ENCODE results near the gene RPH3AL. TPM values are rescaled to one million over a fixed set of nuclear protein-coding genes. Genes with fewer than 3 reads are reported as not detected.

RPH3AL gene
- total RNA-seq, 1 donor from 2014 or later: 44.2 TPM

- no peaks in the 10 kb centered on the region for H3K9me3 ChIP-seq
- H3K27ac ChIP-seq: no peak overlapping the region
- no peak overlapping the region for H3K4me3 ChIP-seq
- TF ChIP-seq, protein P1, sequence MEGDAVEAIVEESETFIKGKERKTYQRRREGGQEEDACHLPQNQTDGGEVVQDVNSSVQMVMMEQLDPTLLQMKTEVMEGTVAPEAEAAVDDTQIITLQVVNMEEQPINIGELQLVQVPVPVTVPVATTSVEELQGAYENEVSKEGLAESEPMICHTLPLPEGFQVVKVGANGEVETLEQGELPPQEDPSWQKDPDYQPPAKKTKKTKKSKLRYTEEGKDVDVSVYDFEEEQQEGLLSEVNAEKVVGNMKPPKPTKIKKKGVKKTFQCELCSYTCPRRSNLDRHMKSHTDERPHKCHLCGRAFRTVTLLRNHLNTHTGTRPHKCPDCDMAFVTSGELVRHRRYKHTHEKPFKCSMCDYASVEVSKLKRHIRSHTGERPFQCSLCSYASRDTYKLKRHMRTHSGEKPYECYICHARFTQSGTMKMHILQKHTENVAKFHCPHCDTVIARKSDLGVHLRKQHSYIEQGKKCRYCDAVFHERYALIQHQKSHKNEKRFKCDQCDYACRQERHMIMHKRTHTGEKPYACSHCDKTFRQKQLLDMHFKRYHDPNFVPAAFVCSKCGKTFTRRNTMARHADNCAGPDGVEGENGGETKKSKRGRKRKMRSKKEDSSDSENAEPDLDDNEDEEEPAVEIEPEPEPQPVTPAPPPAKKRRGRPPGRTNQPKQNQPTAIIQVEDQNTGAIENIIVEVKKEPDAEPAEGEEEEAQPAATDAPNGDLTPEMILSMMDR (IDR thresholded peaks at IDR 0.05): no peak
- no peaks in the 10 kb centered on the region for H3K27me3 ChIP-seq
- no peak for DNase-seq (ENCODE audit: low spot score in 2 of 2)
- intact Hi-C loops (cut with DNase I): no loop called here
- H3K36me3 ChIP-seq: no peaks in the 10 kb centered on the region
- H3K4me1 ChIP-seq: no peaks in the 10 kb centered on the region
Measured at GRCh38 chr17:394718-395095, 42.1 kb upstream of the RPH3AL start.

- no peak for DNase-seq (ENCODE audit: low spot score in 2 of 2)
- Histone ChIP-seq H3K9me3 (no peaks in the 10 kb centered on the region), H3K27ac (no peak overlapping the region), H3K4me1 (no peaks in the 10 kb centered on the region), H3K27me3 (no peaks in the 10 kb centered on the region), H3K4me3 (no peak overlapping the region), H3K36me3 (no peaks in the 10 kb centered on the region)
- intact Hi-C loops (cut with DNase I): no loop called here
- TF ChIP-seq, protein P1 (IDR thresholded peaks at IDR 0.05): no peak
Measured at GRCh38 chr17:393806-394717, 41.5 kb upstream of the RPH3AL start.

GRCh38 chr17:391850-392249 is 39.2 kb upstream of the RPH3AL start:
- H3K9me3 ChIP-seq: no peaks in the 10 kb centered on the region
- intact Hi-C loops (cut with DNase I): no loop called here

DNA sequence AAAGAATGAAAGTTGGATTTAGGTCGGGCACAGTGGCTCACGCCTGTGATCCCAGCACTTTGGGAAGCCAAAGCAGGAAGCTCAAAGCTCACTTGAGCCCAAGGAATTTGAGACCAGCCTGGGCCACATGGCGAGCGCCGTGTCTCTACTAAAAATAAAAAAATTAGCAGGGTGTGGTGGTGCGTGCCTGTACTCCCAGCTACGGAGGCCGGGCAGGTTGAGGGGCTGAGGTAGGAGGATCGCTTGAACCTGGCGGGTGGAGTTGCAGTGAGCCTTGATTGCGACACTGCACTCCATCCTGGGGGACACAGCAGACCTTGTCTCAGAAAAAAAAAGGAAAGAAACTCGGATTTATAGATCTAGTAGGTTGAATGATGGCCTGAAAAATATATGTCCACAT is 37.4 kb upstream of the RPH3AL start:
- intact Hi-C loops (cut with DNase I): no loop called here
- Histone ChIP-seq H3K4me1 (peaks cover 7 to 8% of the 10 kb centered on the region in 2 donors), H3K9me3 (no peaks in the 10 kb centered on the region), H3K4me3 (no peak overlapping the region), H3K27me3 (no peaks in the 10 kb centered on the region), H3K36me3 (no peaks in the 10 kb centered on the region), H3K27ac (no peak overlapping the region)
- no peak for DNase-seq (ENCODE audit: low spot score in 2 of 2)
- TF ChIP-seq, protein P1 (IDR thresholded peaks at IDR 0.05): no peak

More at GRCh38 chr17:391850-392249, 39.2 kb upstream of the RPH3AL start:
- Histone ChIP-seq H3K36me3 (no peaks in the 10 kb centered on the region), H3K4me1 (no peaks in the 10 kb centered on the region), H3K27ac (no peak overlapping the region), H3K27me3 (no peaks in the 10 kb centered on the region), H3K4me3 (no peak overlapping the region)
- DNase-seq (ENCODE audit: low spot score in 2 of 2): no peak
- TF ChIP-seq, protein P1 (IDR thresholded peaks at IDR 0.05): no peak

DNA sequence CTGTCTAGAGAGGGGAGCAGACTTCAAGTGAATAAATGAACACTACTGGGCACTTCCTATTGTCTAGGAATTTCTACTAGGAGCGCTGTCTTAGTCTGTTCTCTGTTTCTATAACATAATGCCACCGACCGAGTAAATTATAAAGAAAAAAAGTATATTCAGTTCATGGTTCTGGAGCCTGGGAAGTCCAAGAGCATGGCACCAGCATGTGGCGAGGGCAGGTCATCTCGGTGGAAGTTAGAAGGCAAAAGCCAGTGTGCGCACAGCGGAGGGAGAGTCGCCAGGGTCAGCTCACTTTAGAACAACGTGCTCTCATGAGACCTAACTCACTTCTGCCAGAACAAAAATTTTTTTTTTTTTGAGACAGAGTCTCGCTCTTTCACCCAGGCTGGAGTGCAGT is 35.5 kb upstream of the RPH3AL start:
- Histone ChIP-seq H3K36me3 (no peaks in the 10 kb centered on the region), H3K9me3 (no peaks in the 10 kb centered on the region), H3K27me3 (no peaks in the 10 kb centered on the region), H3K27ac (no peak overlapping the region), H3K4me3 (no peak overlapping the region), H3K4me1 (peaks cover 8% of the 10 kb centered on the region in 2 donors)
- intact Hi-C loops (cut with DNase I): loop anchor here (5.0 kb wide), 1 partner anchor 246 kb away; a partner anchor contains a TSS
- no peak for DNase-seq (ENCODE audit: low spot score in 2 of 2)
- TF ChIP-seq, protein P1 (IDR thresholded peaks at IDR 0.05): no peak

Measured in ascending aorta (tissue), 2 donors.